WTC11 (cell line): ENCODE data around the gene CETP. TPM values are rescaled to one million over a fixed set of nuclear protein-coding genes. Genes with fewer than 3 reads are reported as not detected.
"Not testable (repeated sequence)": the region's sequence is repeated elsewhere in the genome, so short reads cannot be mapped to it uniquely, and the experiment has no call there.

Experiments
- ATAC-seq: fragments of 200-7000 bp; cut with Tn5 transposase; 2 replicates; pipeline ENCODE4 v1.10.0; 2021; ENCODE audit warnings: mild to moderate bottlenecking, moderate library complexity
- CTCF ChIA-PET: fragments of 300-600 bp; sonication (Branson Sonifier 250); formaldehyde crosslinking; loops from one replicate; lab custom pipeline; 2021; ENCODE audit warnings: antibody characterized with exemption; lab: Charles Lee
- POLR2A ChIA-PET: fragments of 350-600 bp; sonication (Branson Sonifier 250); formaldehyde crosslinking; loops from one replicate; lab custom pipeline; 2021; ENCODE audit warnings: antibody characterized with exemption; lab: Charles Lee
- DNase-seq: peaks from one replicate; pipeline ENCODE4 v3.0.0; 2021; ENCODE audit warnings: low spot score
- H3K27ac Mint-ChIP-seq: 2 replicates; pipeline ENCODE4 v1.8.0; 2021; ENCODE audit warnings: mixed read lengths
- H3K27me3 Mint-ChIP-seq: 2 replicates; pipeline ENCODE4 v1.8.0; 2021; ENCODE audit warnings: low read depth, mild to moderate bottlenecking, moderate library complexity, mixed read lengths
- H3K36me3 Mint-ChIP-seq: 2 replicates; pipeline ENCODE4 v1.8.0; 2021; ENCODE audit warnings: mixed read lengths
- H3K4me1 Mint-ChIP-seq: 2 replicates; pipeline ENCODE4 v1.8.0; 2022; ENCODE audit warnings: mixed read lengths
- H3K4me3 Mint-ChIP-seq: 2 replicates; pipeline ENCODE4 v1.8.0; 2021; ENCODE audit warnings: mild to moderate bottlenecking, moderate library complexity, mixed read lengths
- H3K9me3 Mint-ChIP-seq: 2 replicates; pipeline ENCODE4 v1.8.0; 2021; ENCODE audit warnings: mixed read lengths
- CREB1 ChIP-seq: sonication (generic); formaldehyde crosslinking; IDR thresholded peaks from 2 replicates; pipeline ENCODE4 v1.8.0; 2023; ENCODE audit warnings: mild to moderate bottlenecking, missing genetic modification reagents
- EMX1 ChIP-seq: fragments of 250-450 bp; sonication (Bioruptor Pico); IDR thresholded peaks from 2 replicates; pipeline ENCODE4 v1.8.0; 2021; ENCODE audit warnings: mild to moderate bottlenecking
- FOXK1 ChIP-seq: sonication (generic); formaldehyde crosslinking; IDR thresholded peaks from 2 replicates; pipeline ENCODE4 v1.8.0; 2022; ENCODE audit warnings: mild to moderate bottlenecking, moderate library complexity, missing genetic modification reagents
- GABPB1 ChIP-seq: sonication (generic); formaldehyde crosslinking; IDR thresholded peaks from 2 replicates; pipeline ENCODE4 v1.8.1; 2023; ENCODE audit warnings: mild to moderate bottlenecking, missing genetic modification reagents
- NFE2L1 ChIP-seq: sonication (generic); formaldehyde crosslinking; IDR thresholded peaks from 2 replicates; pipeline ENCODE4 v1.8.1; 2023; ENCODE audit warnings: missing genetic modification reagents
- NR1H2 ChIP-seq: sonication (generic); formaldehyde crosslinking; IDR thresholded peaks from 2 replicates; pipeline ENCODE4 v1.9.0; 2021; ENCODE audit warnings: mild to moderate bottlenecking, moderate library complexity, missing genetic modification reagents
- RORB ChIP-seq: fragments of 250-450 bp; sonication (Bioruptor Pico); IDR thresholded peaks from 2 replicates; pipeline ENCODE4 v1.9.0; 2021; ENCODE audit warnings: mild to moderate bottlenecking
- SP1 ChIP-seq: sonication (generic); formaldehyde crosslinking; conservative IDR thresholded peaks from 2 replicates; pipeline ENCODE4 v1.8.1; 2022; ENCODE audit warnings: missing genetic modification reagents
- ZNF219 ChIP-seq: sonication (generic); formaldehyde crosslinking; IDR thresholded peaks from 2 replicates; pipeline ENCODE4 v1.8.0; 2023; ENCODE audit warnings: missing genetic modification reagents, mild to moderate bottlenecking, borderline replicate concordance
- ZNF423 ChIP-seq: fragments of 250-450 bp; sonication (Bioruptor Pico); IDR thresholded peaks from 2 replicates; pipeline ENCODE4 v2.1.2; 2022; ENCODE audit warnings: mild to moderate bottlenecking, moderate library complexity
- total RNA-seq: library from RNA; stranded (reverse); gene quantifications from 3 replicates; pipeline ENCODE4 v1.2.3, GENCODE V29; 2021
- TF ChIP-seq, protein P1 (sequence below): sonication (generic); formaldehyde crosslinking; IDR thresholded peaks from 2 replicates; pipeline ENCODE4 v1.8.1; 2022; ENCODE audit warnings: low read depth, mild to moderate bottlenecking, moderate library complexity, missing genetic modification reagents, borderline replicate concordance
- TF ChIP-seq, protein P2 (sequence below): sonication (generic); formaldehyde crosslinking; IDR thresholded peaks from 2 replicates; pipeline ENCODE4 v1.8.1; 2022; ENCODE audit warnings: missing genetic modification reagents, borderline replicate concordance
- TF ChIP-seq, protein P3 (sequence below): sonication (generic); formaldehyde crosslinking; IDR thresholded peaks from 2 replicates; pipeline ENCODE4 v1.8.1; 2023; ENCODE audit warnings: mild to moderate bottlenecking, missing genetic modification reagents, moderate library complexity
- TF ChIP-seq, protein P4 (sequence below): sonication (generic); formaldehyde crosslinking; IDR thresholded peaks from 2 replicates; pipeline ENCODE4 v1.8.1; 2023; ENCODE audit warnings: mild to moderate bottlenecking, missing genetic modification reagents
- TF ChIP-seq, protein P5 (sequence below): sonication (generic); formaldehyde crosslinking; IDR thresholded peaks from 2 replicates; pipeline ENCODE4 v1.8.1; 2023; ENCODE audit warnings: mild to moderate bottlenecking, missing genetic modification reagents
- TF ChIP-seq, protein P6 (sequence below): sonication (generic); formaldehyde crosslinking; IDR thresholded peaks from 2 replicates; pipeline ENCODE4 v1.8.1; 2022; ENCODE audit warnings: mild to moderate bottlenecking, moderate library complexity, missing genetic modification reagents

Gene CETP
- total RNA-seq, 1 experiment from 2014 or later, result not detected

DNA sequence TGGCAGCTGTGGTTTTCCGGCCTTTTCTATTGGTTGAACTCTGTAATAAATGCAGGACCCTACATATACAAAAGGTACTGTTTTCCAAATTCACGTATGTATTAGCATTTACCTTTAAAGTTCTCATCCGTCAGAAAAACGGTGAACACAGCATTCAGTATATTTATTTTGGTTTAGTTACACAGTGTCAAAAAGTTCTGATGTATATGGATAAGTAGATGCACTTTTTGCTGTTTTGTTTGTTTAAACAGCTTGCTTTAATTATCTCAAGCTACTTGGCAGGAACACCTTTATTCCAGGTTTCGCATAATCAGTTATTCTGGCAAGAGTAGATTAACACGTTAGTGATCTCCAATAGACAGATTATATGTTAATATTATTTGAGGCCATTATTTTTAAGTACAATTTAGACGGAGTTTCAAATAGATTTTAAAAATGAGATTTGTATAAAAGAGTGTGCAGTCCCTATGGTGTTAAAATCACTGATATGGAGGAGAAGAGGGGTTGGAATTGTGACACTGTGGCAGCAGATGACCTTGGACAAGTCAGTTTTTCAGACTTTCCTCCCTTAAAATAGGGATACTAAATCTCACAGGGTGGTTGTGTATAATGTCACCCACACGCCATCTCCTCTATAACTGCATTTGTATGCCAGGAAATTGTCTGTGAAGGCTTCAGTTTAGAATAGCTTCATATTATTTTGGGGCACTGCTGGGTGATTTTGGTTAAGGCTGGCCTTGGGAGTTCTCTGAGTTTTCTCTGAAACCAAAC, 27.7 kb upstream of the CETP start:
- peaks cover 36% of the 10 kb centered on the region for H3K36me3 Mint-ChIP-seq
- POLR2A ChIA-PET, result interaction anchor here (1.6 kb wide), 1 partner anchor 13 kb away, joined by 4 read pairs; no protein-coding TSS in a partner anchor

DNA sequence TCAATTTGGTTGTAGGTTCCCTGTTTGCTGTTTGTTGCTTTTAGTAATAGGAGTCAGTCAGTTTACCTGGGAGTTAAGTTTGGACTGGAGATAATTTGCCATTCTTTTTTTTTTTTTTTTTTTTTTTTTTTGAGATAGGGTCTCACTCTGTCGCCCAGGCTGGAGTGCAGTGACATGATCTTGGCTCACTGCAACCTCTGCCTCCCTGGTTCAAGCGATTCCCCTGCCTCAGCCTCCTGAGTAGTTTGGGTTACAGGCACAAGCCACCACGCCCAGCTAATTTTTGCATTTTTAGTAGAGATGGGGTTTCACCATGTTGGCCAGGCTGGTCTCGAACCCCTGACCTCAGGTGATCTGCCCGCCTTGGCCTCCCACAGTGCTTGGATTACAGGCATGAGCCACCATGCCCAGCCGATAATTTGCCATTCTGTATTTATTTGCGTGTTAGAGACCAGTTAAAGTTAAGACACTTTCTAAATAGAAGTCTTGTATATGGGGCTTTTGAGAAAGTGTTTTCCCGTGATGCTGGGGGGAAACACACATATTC, 27.1 kb upstream of the CETP start:
- not testable (repeated sequence) for H3K9me3 Mint-ChIP-seq, H3K4me3 Mint-ChIP-seq, ATAC-seq, H3K27me3 Mint-ChIP-seq, H3K27ac Mint-ChIP-seq, DNase-seq
- ChIA-PET POLR2A (interaction anchor here (1.6 kb wide), 1 partner anchor 13 kb away, joined by 4 read pairs; no protein-coding TSS in a partner anchor), CTCF (interaction anchor here (0.6 kb wide), 1 partner anchor 73 kb away, joined by 3 read pairs; no protein-coding TSS in a partner anchor)
- peaks cover 42% of the 10 kb centered on the region for H3K36me3 Mint-ChIP-seq
- peaks cover 26% of the 10 kb centered on the region for H3K4me1 Mint-ChIP-seq

More for the DNA sequence above, 27.7 kb upstream of the CETP start:
- H3K27me3 Mint-ChIP-seq, result no peaks in the 10 kb centered on the region
- no peaks in the 10 kb centered on the region for H3K9me3 Mint-ChIP-seq
- ATAC-seq, result no peak
- H3K27ac Mint-ChIP-seq, result no peak overlapping the region; the same call in 1 of the 2 replicates
- peak; percentile 48; the same call in 1 of the 2 replicates for TF ChIP-seq RORB (CRISPR knock-in tag)
- no peak for TF ChIP-seq FOXK1 (CRISPR knock-in tag)
- TF ChIP-seq, all 79 proteins: peak for 1
- Mint-ChIP-seq H3K4me3 (peak overlapping the region; percentile 94), H3K4me1 (peaks cover 26% of the 10 kb centered on the region)
- CTCF ChIA-PET, result interaction anchor here (0.6 to 1.2 kb wide), 2 partner anchors 30 to 72 kb away, joined by 3 read pairs; no protein-coding TSS in a partner anchor
- DNase-seq, result no peak

DNA sequence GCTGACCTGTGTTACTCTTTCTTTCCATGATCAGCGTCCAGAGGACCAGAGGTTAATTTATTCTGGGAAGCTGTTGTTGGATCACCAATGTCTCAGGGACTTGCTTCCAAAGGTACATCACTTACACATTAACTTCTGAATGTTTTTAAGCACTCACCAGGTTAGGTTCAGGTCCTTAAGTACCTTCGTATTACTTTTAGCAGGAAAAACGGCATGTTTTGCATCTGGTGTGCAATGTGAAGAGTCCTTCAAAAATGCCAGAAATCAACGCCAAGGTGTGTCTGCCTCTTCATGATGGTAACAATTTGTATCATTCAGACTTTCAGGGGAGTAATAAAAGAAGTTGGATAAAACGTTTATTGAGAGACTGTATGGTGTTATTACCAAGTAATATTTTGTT, 26.5 kb upstream of the CETP start:
- H3K4me1 Mint-ChIP-seq, result peaks cover 26% of the 10 kb centered on the region
- CTCF ChIA-PET, result no interaction called here
- no peak for ATAC-seq
- POLR2A ChIA-PET, result no interaction called here
- no peak for DNase-seq
- no peaks in the 10 kb centered on the region for H3K27me3 Mint-ChIP-seq
- peaks cover 48% of the 10 kb centered on the region for H3K36me3 Mint-ChIP-seq
- no peak overlapping the region for H3K27ac Mint-ChIP-seq
- TF ChIP-seq NR1H2 (CRISPR knock-in tag), result no peak
- no peak for TF ChIP-seq CREB1
- TF ChIP-seq ZNF219 (CRISPR knock-in tag), result no peak
- TF ChIP-seq, protein P1, sequence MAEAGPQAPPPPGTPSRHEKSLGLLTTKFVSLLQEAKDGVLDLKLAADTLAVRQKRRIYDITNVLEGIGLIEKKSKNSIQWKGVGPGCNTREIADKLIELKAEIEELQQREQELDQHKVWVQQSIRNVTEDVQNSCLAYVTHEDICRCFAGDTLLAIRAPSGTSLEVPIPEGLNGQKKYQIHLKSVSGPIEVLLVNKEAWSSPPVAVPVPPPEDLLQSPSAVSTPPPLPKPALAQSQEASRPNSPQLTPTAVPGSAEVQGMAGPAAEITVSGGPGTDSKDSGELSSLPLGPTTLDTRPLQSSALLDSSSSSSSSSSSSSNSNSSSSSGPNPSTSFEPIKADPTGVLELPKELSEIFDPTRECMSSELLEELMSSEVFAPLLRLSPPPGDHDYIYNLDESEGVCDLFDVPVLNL (CRISPR knock-in tag), result no peak
- TF ChIP-seq, all 79 proteins: peak for 0
- H3K9me3 Mint-ChIP-seq, result no peaks in the 10 kb centered on the region
- no peak overlapping the region for H3K4me3 Mint-ChIP-seq

DNA sequence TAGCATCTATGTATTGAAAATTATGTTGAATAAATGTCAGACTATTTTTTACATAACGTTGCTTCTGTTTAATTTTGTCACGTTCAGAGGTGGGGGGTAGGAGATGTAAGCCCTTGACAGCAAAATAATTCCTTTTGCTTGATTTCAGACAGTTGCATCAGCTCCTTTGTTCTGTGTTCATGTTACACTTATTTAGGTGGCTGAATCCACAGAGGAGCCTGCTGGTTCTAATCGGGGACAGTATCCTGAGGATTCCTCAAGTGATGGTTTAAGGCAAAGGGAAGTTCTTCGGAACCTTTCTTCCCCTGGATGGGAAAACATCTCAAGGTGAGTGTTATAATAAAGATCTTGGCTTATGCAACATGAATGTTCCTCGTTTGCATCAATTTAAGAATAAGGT, 25.3 kb upstream of the CETP start:
- ATAC-seq, result no peak
- Mint-ChIP-seq H3K9me3 (no peaks in the 10 kb centered on the region), H3K36me3 (peaks cover 53% of the 10 kb centered on the region), H3K27ac (no peak overlapping the region), H3K4me1 (peaks cover 15% of the 10 kb centered on the region), H3K4me3 (no peak overlapping the region), H3K27me3 (no peaks in the 10 kb centered on the region)
- TF ChIP-seq, protein P2, sequence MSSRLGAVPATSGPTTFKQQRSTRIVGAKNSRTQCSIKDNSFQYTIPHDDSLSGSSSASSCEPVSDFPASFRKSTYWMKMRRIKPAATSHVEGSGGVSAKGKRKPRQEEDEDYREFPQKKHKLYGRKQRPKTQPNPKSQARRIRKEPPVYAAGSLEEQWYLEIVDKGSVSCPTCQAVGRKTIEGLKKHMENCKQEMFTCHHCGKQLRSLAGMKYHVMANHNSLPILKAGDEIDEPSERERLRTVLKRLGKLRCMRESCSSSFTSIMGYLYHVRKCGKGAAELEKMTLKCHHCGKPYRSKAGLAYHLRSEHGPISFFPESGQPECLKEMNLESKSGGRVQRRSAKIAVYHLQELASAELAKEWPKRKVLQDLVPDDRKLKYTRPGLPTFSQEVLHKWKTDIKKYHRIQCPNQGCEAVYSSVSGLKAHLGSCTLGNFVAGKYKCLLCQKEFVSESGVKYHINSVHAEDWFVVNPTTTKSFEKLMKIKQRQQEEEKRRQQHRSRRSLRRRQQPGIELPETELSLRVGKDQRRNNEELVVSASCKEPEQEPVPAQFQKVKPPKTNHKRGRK (CRISPR knock-in tag), result no peak
- TF ChIP-seq, protein P3, sequence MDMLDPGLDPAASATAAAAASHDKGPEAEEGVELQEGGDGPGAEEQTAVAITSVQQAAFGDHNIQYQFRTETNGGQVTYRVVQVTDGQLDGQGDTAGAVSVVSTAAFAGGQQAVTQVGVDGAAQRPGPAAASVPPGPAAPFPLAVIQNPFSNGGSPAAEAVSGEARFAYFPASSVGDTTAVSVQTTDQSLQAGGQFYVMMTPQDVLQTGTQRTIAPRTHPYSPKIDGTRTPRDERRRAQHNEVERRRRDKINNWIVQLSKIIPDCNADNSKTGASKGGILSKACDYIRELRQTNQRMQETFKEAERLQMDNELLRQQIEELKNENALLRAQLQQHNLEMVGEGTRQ, result no peak
- TF ChIP-seq GABPB1 (CRISPR knock-in tag), result peak; percentile 95
- CTCF ChIA-PET, result interaction anchor here (1.2 kb wide), 1 partner anchor 28 kb away, joined by 3 read pairs; no protein-coding TSS in a partner anchor
- DNase-seq, result no peak
- POLR2A ChIA-PET, result no interaction called here

DNA sequence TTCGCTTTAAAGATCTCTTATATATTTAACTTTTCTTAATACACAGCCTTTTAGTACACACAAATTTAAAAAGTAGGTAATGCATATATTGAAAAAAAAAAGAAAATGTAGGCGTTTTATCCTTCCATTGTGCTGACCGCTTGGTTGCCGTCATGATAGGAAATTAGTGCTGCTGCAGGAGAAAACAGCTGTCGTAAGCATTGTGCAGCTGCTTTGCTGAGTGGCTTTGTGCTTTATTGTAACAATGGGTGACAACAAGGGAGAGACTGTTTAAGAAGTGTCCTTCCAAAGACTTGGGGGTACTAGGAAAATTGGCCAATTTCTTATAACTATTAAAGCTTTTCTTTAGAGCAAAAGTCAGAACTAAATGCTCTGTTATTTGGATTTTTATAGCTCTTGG, 24.8 kb upstream of the CETP start:
- Mint-ChIP-seq H3K27me3 (no peaks in the 10 kb centered on the region), H3K4me1 (peaks cover 15% of the 10 kb centered on the region), H3K9me3 (no peaks in the 10 kb centered on the region), H3K27ac (no peak overlapping the region), H3K36me3 (peaks cover 57% of the 10 kb centered on the region), H3K4me3 (no peak overlapping the region)
- POLR2A ChIA-PET, result no interaction called here
- ATAC-seq (no peak), DNase-seq (no peak)
- CTCF ChIA-PET, result interaction anchor here (1.2 kb wide), 1 partner anchor 27 kb away, joined by 3 read pairs; no protein-coding TSS in a partner anchor
- TF ChIP-seq, protein P4, sequence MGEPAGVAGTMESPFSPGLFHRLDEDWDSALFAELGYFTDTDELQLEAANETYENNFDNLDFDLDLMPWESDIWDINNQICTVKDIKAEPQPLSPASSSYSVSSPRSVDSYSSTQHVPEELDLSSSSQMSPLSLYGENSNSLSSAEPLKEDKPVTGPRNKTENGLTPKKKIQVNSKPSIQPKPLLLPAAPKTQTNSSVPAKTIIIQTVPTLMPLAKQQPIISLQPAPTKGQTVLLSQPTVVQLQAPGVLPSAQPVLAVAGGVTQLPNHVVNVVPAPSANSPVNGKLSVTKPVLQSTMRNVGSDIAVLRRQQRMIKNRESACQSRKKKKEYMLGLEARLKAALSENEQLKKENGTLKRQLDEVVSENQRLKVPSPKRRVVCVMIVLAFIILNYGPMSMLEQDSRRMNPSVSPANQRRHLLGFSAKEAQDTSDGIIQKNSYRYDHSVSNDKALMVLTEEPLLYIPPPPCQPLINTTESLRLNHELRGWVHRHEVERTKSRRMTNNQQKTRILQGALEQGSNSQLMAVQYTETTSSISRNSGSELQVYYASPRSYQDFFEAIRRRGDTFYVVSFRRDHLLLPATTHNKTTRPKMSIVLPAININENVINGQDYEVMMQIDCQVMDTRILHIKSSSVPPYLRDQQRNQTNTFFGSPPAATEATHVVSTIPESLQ, result no peak
- TF ChIP-seq ZNF423, result no peak
- TF ChIP-seq, protein P5, sequence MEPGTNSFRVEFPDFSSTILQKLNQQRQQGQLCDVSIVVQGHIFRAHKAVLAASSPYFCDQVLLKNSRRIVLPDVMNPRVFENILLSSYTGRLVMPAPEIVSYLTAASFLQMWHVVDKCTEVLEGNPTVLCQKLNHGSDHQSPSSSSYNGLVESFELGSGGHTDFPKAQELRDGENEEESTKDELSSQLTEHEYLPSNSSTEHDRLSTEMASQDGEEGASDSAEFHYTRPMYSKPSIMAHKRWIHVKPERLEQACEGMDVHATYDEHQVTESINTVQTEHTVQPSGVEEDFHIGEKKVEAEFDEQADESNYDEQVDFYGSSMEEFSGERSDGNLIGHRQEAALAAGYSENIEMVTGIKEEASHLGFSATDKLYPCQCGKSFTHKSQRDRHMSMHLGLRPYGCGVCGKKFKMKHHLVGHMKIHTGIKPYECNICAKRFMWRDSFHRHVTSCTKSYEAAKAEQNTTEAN, result no peak
- TF ChIP-seq SP1 (CRISPR knock-in tag), result no peak
- TF ChIP-seq NFE2L1, result no peak
- TF ChIP-seq EMX1 (CRISPR knock-in tag), result no peak
- TF ChIP-seq, protein P6, sequence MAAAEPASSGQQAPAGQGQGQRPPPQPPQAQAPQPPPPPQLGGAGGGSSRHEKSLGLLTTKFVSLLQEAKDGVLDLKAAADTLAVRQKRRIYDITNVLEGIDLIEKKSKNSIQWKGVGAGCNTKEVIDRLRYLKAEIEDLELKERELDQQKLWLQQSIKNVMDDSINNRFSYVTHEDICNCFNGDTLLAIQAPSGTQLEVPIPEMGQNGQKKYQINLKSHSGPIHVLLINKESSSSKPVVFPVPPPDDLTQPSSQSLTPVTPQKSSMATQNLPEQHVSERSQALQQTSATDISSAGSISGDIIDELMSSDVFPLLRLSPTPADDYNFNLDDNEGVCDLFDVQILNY (CRISPR knock-in tag), result no peak
